ENCODE data around the gene CLDND2. TPM values are rescaled to one million over a fixed set of nuclear protein-coding genes. Genes with fewer than 3 reads are reported as not detected.
A peak's percentile ranks its signal among the peaks of the same experiment; 100 is the strongest.

CLDND2 gene
- total RNA-seq, 2 experiments from 2014 or later: 1.9 TPM; not detected in 1

- BruUV-seq (replicated peaks): no TSS peak
- peak overlapping the region; percentile 96; the same call in 1 of the 2 replicates for H3K4me2 ChIP-seq (ENCODE audit: low read length)
- no peaks in the 10 kb centered on the region for H3K9me2 ChIP-seq (ENCODE audit: insufficient read depth, low read length)
- TF ChIP-seq EZH2phosphoT487 (IDR thresholded peaks at IDR 0.05; ENCODE audit: borderline replicate concordance, low read depth, low read length): no peak
- TF ChIP-seq, protein P1, sequence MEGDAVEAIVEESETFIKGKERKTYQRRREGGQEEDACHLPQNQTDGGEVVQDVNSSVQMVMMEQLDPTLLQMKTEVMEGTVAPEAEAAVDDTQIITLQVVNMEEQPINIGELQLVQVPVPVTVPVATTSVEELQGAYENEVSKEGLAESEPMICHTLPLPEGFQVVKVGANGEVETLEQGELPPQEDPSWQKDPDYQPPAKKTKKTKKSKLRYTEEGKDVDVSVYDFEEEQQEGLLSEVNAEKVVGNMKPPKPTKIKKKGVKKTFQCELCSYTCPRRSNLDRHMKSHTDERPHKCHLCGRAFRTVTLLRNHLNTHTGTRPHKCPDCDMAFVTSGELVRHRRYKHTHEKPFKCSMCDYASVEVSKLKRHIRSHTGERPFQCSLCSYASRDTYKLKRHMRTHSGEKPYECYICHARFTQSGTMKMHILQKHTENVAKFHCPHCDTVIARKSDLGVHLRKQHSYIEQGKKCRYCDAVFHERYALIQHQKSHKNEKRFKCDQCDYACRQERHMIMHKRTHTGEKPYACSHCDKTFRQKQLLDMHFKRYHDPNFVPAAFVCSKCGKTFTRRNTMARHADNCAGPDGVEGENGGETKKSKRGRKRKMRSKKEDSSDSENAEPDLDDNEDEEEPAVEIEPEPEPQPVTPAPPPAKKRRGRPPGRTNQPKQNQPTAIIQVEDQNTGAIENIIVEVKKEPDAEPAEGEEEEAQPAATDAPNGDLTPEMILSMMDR (conservative IDR thresholded peaks at IDR 0.05; ENCODE audit: low read length): no peak
- no peaks in the 10 kb centered on the region for H3K79me2 ChIP-seq (ENCODE audit: insufficient read depth, low read depth, low read length)
- H3K27ac ChIP-seq (ENCODE audit: low read depth, low read length, poor library complexity, severe bottlenecking): no peak overlapping the region
- H3K4me3 ChIP-seq (ENCODE audit: low read depth, low read length, poor library complexity, severe bottlenecking): peak overlapping the region; percentile 70
- ChIA-PET CTCF (ENCODE audit: unreplicated experiment) (no interaction called here), POLR2A (no interaction called here)
- DNase-seq (ENCODE audit: low spot score): no peak
- peaks cover 10% of the 10 kb centered on the region for H3K4me1 ChIP-seq (ENCODE audit: insufficient read depth, low read length, poor library complexity, severe bottlenecking)
- H4K20me1 ChIP-seq (ENCODE audit: insufficient read depth, low read length): no peaks in the 10 kb centered on the region
- peak overlapping the region; percentile 84 for H2AFZ ChIP-seq (ENCODE audit: low read length)
- H3K9me3 ChIP-seq (ENCODE audit: low read length): no peaks in the 10 kb centered on the region
- intact Hi-C loops (cut with micrococcal nuclease; ENCODE audit: unreplicated experiment): loop anchor here (1.0 to 10.0 kb wide), 4 partner anchors 56 to 317 kb away; partner anchors contain the start of gene SIGLEC10
- no peaks in the 10 kb centered on the region for H3K36me3 ChIP-seq (ENCODE audit: insufficient read depth, low read length)
These were observed 30.8 kb downstream of the CLDND2 start for GRCh38 chr19:51337861-51338562.

DNA sequence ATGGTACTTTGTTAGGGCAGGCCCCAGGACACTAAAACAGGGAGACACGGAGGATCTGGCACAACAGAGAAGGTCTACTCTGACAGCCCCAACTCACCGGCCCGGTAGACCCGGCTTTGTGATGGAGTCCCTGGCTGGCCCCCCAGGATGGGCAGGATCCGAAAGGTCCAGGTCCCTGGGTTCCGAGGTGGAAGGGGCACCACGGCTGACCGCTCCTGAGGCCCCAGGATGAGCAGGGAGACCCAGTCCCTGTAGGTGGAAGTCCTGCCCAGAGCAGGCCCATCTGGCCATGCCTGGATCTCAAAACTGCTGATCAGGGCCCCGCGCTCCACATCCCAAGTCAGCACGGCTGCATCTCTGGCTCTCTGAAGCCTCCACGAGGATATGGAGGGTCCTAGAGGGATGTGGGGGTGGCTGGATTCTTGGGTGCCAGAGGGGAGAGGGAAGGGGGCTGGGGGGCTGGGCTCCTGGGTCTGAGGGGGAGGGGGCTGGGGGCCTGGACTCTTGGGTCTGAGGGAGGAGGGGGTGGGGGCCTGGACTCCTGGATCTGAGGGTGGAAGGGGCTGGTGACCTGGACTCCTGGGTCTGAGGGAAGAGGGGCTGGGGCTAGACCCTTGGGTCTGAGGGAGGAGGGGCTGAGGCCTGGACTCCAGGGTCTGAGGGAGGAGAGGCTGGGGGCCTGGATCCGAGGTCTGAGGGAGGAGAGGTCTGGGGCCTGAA, 31.5 kb downstream of the CLDND2 start:
- no peaks in the 10 kb centered on the region for H3K9me3 ChIP-seq (ENCODE audit: low read length)
- H3K4me1 ChIP-seq (ENCODE audit: insufficient read depth, low read length, poor library complexity, severe bottlenecking): peaks cover 10% of the 10 kb centered on the region
- no peaks in the 10 kb centered on the region for H3K79me2 ChIP-seq (ENCODE audit: insufficient read depth, low read depth, low read length)
- no peak for TF ChIP-seq EZH2phosphoT487 (IDR thresholded peaks at IDR 0.05; ENCODE audit: borderline replicate concordance, low read depth, low read length)
- TF ChIP-seq, protein P1 (conservative IDR thresholded peaks at IDR 0.05; ENCODE audit: low read length): no peak
- ChIA-PET POLR2A (no interaction called here), CTCF (ENCODE audit: unreplicated experiment) (no interaction called here)
- H3K36me3 ChIP-seq (ENCODE audit: insufficient read depth, low read length): no peaks in the 10 kb centered on the region
- no peak overlapping the region for H3K4me3 ChIP-seq (ENCODE audit: low read depth, low read length, poor library complexity, severe bottlenecking)
- H3K9me2 ChIP-seq (ENCODE audit: insufficient read depth, low read length): no peaks in the 10 kb centered on the region
- H2AFZ ChIP-seq (ENCODE audit: low read length): no peak overlapping the region
- intact Hi-C loops (cut with micrococcal nuclease; ENCODE audit: unreplicated experiment): loop anchor here (10.0 kb wide), 1 partner anchor 318 kb away; no protein-coding TSS in a partner anchor
- H3K27ac ChIP-seq (ENCODE audit: low read depth, low read length, poor library complexity, severe bottlenecking): no peak overlapping the region
- DNase-seq (ENCODE audit: low spot score): no peak
- BruUV-seq (replicated peaks): no TSS peak
- H4K20me1 ChIP-seq (ENCODE audit: insufficient read depth, low read length): no peaks in the 10 kb centered on the region
- H3K4me2 ChIP-seq (ENCODE audit: low read length): no peak overlapping the region
